Breast epithelium (tissue), 4 donors: ENCODE measurements around the gene MASP2. TPM values are rescaled to one million over a fixed set of nuclear protein-coding genes. Genes with fewer than 3 reads are reported as not detected.
"Not testable (repeated sequence)": the region's sequence is repeated elsewhere in the genome, so short reads cannot be mapped to it uniquely, and the experiment has no call there.

ENCODE experiments used
- DNase-seq, 2 donors: peaks; one replicate each; pipeline ENCODE4 v3.0.0-alpha.2; 2019; ENCODE audit warnings: low spot score in 2 of 2
- H3K27ac ChIP-seq, 2 donors: fragments of 200-600 bp; sonication (generic) in 1 of 2; one replicate each; pipeline ENCODE4 v1.5.1; 2016 to 2019; ENCODE audit warnings: mild to moderate bottlenecking in 1 of 2
- H3K27me3 ChIP-seq, 2 donors: fragments of 200-600 bp; sonication (generic) in 1 of 2; one replicate each; pipeline versions ENCODE4 v1.5.1 to v1.6.0; 2017 to 2019; ENCODE audit warnings: control low read depth in 1 of 2, mild to moderate bottlenecking in 1 of 2
- H3K36me3 ChIP-seq: fragments of 200-600 bp; one replicate; pipeline ENCODE4 v1.5.1; 2019
- H3K4me1 ChIP-seq, 2 donors: fragments of 200-600 bp; sonication (generic); one replicate each; pipeline ENCODE4 v1.5.1; 2016 to 2019; ENCODE audit warnings: control low read depth in 1 of 2
- H3K4me3 ChIP-seq, 3 donors: fragments of 200-600 bp; sonication (generic); 1 replicate in 2 of 3; 2 replicates in 1 of 3; pipeline ENCODE4 v1.5.1; 2016 to 2019; ENCODE audit warnings: mild to moderate bottlenecking in 3 of 3, moderate library complexity in 2 of 3
- H3K9me3 ChIP-seq, 2 donors: fragments of 200-600 bp; sonication (generic) in 1 of 2; one replicate each; pipeline ENCODE4 v1.5.1; 2016 to 2019; ENCODE audit warnings: control low read depth in 1 of 2
- POLR2A ChIP-seq: fragments of 450-650 bp; IDR thresholded peaks from one replicate; pipeline ENCODE4 v1.6.1; 2016; ENCODE audit warnings: antibody characterized with exemption, mild to moderate bottlenecking, moderate library complexity
- POLR2AphosphoS5 ChIP-seq, 3 donors: sonication (generic); formaldehyde crosslinking; IDR thresholded peaks; one replicate each; pipeline ENCODE4 v1.6.1; 2017; ENCODE audit warnings: antibody characterized with exemption in 3 of 3
- intact Hi-C: fragments of 100-400 bp; cut with DNase I; formaldehyde crosslinking; loops from one replicate; pipeline ENCODE4 v1.15.1; 2023; ENCODE audit warnings: low total_unique reads
- total RNA-seq, 3 donors: library from RNA; depleted of rRNA; stranded (reverse); fragments of >200 nt; gene quantifications; one replicate each; pipeline ENCODE4 v1.1.0, GENCODE V29; 2016
- TF ChIP-seq, protein P1 (sequence below), 3 donors: fragments of 450-650 bp; IDR thresholded peaks; one replicate each; pipeline ENCODE4 v1.5.1; 2016 to 2017; ENCODE audit warnings: antibody characterized with exemption in 3 of 3, mild to moderate bottlenecking in 3 of 3, moderate library complexity in 3 of 3

Gene MASP2
- total RNA-seq, 3 donors from 2014 or later = not detected

DNA sequence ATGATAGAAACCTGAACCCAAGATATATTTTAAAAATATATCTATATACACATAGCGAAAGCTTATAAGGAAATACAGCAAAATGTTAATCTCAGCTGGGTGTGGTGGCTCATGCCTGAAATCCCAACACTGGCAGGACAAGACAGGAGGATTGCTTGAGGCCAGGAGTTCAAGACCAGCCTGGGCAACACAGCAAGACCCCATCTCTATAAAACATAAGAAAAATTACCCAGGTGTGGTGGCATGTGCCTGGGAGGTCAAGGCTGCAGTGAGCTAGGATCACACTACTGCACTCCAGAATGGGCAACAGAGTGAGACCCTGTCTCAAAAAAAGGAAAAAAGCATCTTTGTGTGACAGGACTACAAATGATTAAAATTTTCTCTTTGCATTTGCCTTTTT, 18.8 kb upstream of the MASP2 start:
- Histone ChIP-seq H3K27ac (no peak overlapping the region), H3K4me1 (no peaks in the 10 kb centered on the region), H3K9me3 (no peaks in the 10 kb centered on the region), H3K36me3 (no peaks in the 10 kb centered on the region), H3K4me3 (no peak overlapping the region), H3K27me3 (no peaks in the 10 kb centered on the region)
- no peak for TF ChIP-seq POLR2AphosphoS5 (IDR thresholded peaks at IDR 0.05)
- TF ChIP-seq POLR2A = no peak
- TF ChIP-seq, protein P1, sequence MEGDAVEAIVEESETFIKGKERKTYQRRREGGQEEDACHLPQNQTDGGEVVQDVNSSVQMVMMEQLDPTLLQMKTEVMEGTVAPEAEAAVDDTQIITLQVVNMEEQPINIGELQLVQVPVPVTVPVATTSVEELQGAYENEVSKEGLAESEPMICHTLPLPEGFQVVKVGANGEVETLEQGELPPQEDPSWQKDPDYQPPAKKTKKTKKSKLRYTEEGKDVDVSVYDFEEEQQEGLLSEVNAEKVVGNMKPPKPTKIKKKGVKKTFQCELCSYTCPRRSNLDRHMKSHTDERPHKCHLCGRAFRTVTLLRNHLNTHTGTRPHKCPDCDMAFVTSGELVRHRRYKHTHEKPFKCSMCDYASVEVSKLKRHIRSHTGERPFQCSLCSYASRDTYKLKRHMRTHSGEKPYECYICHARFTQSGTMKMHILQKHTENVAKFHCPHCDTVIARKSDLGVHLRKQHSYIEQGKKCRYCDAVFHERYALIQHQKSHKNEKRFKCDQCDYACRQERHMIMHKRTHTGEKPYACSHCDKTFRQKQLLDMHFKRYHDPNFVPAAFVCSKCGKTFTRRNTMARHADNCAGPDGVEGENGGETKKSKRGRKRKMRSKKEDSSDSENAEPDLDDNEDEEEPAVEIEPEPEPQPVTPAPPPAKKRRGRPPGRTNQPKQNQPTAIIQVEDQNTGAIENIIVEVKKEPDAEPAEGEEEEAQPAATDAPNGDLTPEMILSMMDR (IDR thresholded peaks at IDR 0.05) = no peak
- intact Hi-C loops = no loop called here
- no peak for DNase-seq

DNA sequence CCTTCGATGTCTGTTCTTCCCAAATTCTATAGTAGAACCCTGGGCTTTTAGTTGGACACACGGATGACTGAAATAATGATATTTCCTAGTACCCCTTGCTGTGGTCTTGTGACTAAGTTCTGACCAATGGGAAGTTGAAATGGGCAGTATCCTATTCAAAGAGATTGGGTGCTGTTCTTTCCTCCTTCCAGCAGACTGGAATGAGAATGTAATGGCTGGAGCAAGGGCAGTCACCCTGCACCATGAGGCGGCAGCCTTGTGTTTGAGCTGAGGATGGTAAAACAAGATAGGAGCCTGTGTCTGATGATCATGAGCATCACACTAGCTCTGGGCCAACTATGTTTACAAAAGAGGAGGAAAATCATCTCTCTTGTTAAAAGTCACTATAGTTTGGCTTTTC, 17.9 kb upstream of the MASP2 start:
- intact Hi-C loops = no loop called here
- Histone ChIP-seq H3K4me3 (no peak overlapping the region), H3K27ac (no peak overlapping the region), H3K27me3 (no peaks in the 10 kb centered on the region), H3K4me1 (no peaks in the 10 kb centered on the region), H3K9me3 (no peaks in the 10 kb centered on the region), H3K36me3 (no peaks in the 10 kb centered on the region)
- DNase-seq = no peak
- TF ChIP-seq POLR2A (no peak), POLR2AphosphoS5 (IDR thresholded peaks at IDR 0.05) (no peak)
- TF ChIP-seq, protein P1 (IDR thresholded peaks at IDR 0.05) = no peak

DNA sequence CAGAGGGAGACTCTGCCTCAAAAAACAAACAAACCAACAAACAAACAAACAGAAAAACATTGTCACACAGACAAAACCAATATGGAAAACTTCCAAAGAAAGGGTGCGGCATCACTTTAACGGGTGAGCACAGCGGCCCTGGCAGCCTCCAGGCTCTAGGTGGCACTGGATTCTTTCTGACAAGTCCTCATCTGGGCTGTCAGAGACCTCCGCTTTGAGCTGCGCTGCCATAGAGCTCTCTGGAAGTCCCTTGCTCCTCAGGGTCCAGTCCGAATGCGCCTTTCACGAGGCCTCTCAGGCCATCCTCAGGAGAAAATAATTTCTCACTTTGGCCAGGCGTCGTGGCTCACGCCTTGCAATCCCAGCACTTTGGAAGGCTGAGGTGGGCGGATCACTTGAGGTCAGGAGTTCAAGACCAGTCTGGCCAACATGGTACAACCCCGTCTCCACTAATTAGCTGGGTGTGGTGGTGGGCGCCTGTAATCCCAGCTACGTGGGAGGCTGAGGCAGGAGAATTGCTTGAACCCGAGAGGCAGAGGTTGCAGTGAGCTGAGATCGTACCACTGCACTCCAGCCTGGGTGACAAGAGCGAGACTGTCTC, 17.0 kb upstream of the MASP2 start:
- H3K4me1 ChIP-seq, intact Hi-C loops, H3K4me3 ChIP-seq, H3K36me3 ChIP-seq, H3K27me3 ChIP-seq, DNase-seq, H3K9me3 ChIP-seq, H3K27ac ChIP-seq: not testable (repeated sequence)

DNA sequence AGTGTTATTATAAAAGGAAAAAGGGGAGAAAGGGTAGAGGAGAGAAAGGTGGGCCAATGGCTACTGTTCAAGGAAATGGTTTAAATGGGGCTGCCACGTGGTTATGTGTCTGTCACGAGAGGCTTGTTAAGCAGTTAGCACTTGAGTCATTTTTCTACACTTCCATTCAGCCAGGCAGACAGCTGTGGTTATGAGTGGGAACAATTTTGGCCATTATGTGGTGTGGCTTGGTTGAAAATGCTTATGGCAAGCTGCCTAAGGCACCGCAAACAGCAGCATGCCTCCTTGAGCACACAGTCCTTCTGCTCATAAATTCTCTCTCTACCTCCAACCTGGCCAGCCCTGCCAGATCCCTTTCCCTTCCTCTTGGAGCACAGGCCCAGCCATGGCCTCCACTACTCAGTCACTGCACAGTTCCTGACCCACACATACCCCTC, 15.9 kb upstream of the MASP2 start:
- H3K27ac ChIP-seq = peak overlapping the region in 1 of 2 donors; percentile 17
- peaks cover 0 to 6% of the 10 kb centered on the region in 2 donors for H3K4me1 ChIP-seq
- DNase-seq = no peak
- H3K4me3 ChIP-seq = no peak overlapping the region
- H3K27me3 ChIP-seq = no peaks in the 10 kb centered on the region
- no peaks in the 10 kb centered on the region for H3K36me3 ChIP-seq
- H3K9me3 ChIP-seq = no peaks in the 10 kb centered on the region
- TF ChIP-seq, protein P1 (IDR thresholded peaks at IDR 0.05) = no peak
- no peak for TF ChIP-seq POLR2AphosphoS5 (IDR thresholded peaks at IDR 0.05)
- TF ChIP-seq POLR2A = no peak
- intact Hi-C loops = no loop called here

DNA sequence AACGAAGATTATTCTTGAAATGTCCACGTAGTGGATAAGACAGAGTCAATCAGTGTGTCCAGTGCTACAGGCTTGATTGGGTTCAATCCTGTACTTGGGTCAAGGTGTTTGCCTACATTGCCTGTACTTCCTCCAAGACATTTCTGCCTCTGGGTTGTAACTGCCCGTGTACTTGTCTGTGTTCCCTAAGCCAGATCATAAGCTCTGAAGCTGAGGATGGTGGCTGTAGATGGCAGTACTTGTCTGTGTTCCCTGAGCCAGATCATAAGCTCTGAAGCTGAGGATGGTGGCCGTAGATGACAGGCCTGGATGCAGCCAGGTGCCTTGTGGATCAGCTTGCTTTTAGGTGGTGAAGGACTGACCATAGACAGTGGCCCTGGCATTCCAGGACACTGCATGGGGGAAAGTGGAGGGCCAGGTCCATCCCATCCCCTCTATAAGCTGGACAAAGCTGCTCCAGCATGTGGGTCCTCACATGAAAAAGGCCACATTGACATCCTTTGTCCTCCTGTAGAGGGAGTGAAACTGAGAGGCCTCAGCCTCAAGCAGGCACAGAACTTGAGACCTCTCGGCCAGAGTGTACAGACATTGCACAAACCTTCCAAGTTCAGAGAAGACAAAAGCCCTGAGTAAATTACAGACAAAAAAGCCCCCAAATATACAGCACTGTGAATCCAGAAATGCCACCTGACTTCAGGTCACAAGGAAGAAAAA, 14.8 kb upstream of the MASP2 start:
- Histone ChIP-seq H3K4me1 (peaks cover 0 to 6% of the 10 kb centered on the region in 2 donors), H3K27ac (peak overlapping the region in 1 of 2 donors; percentile 27), H3K4me3 (peak overlapping the region in 2 of 3 donors; percentile 76 to 94), H3K27me3 (no peaks in the 10 kb centered on the region), H3K9me3 (no peaks in the 10 kb centered on the region), H3K36me3 (no peaks in the 10 kb centered on the region)
- intact Hi-C loops = no loop called here
- TF ChIP-seq POLR2A = no peak
- no peak for TF ChIP-seq POLR2AphosphoS5 (IDR thresholded peaks at IDR 0.05)
- TF ChIP-seq, protein P1 (IDR thresholded peaks at IDR 0.05) = no peak
- no peak for DNase-seq
